22Rv1 (cell line): Measurements from ENCODE around the gene RCBTB2.

ENCODE experiments used
- CTCF ChIP-seq: fragments of 450-650 bp; IDR thresholded peaks from 2 replicates; pipeline ENCODE4 v1.5.1; 2017; ENCODE audit warnings: mild to moderate bottlenecking
- ZFX ChIP-seq: fragments of 450-650 bp; IDR thresholded peaks from 2 replicates; pipeline ENCODE4 v1.6.1; 2017; ENCODE audit warnings: antibody characterized with exemption, borderline replicate concordance

- TF ChIP-seq CTCF (no peak), ZFX (no peak)
Measured at GRCh38 chr13:48569104-48569666, 36.3 kb upstream of the RCBTB2 start.
